Measurements from ENCODE around the gene RO60. TPM values are rescaled to one million over a fixed set of nuclear protein-coding genes. Genes with fewer than 3 reads are reported as not detected.
A peak's percentile ranks its signal among the peaks of the same experiment; 100 is the strongest.

RO60 gene
- total RNA-seq, 4 donors from 2014 or later: 11.6 to 67.2 (median 62.4) TPM

DNA sequence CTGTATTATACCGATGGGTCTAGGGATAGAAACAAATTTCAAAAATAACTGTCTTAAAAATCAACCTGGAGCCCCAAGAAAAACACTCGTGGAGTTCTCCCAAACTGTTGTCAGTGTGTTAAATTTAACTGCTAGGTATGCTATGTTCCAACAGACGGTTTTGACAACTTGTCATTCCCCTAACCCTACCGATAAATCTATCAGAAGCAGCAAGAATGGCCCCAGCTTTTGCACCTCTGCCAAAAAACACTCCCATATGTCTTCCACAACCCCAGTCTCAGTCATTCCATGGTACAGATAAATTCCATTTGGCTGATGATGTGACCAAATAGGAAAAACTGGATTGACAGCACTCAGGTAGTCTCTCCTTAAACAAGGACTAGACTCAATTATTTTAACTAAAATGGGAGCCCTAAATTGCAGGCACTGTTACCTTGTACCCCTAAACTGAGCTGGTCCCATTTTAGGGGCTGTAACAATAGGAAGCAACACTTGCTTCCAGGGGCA is 5.2 kb upstream of the RO60 start:
- DNase-seq: no peak
- Histone ChIP-seq H3K36me3 (peaks cover 0 to 6% (median 3%) of the 10 kb centered on the region in 4 donors), H3K4me3 (no peak overlapping the region), H3K27ac (no peak overlapping the region), H3K9me3 (no peaks in the 10 kb centered on the region), H3K4me1 (peaks cover 8 to 20% (median 17%) of the 10 kb centered on the region in 4 donors), H3K27me3 (no peaks in the 10 kb centered on the region)
- in situ Hi-C loops (cut with MboI; ENCODE audit: low pct_ligation_motif_present in 1 of 4, low pct_unique_long_range_greater_than_20kb in 1 of 4, low sequenced_read_pairs in 3 of 4): no loop called here
- intact Hi-C loops (cut with DNase I; ENCODE audit: low total_unique reads): no loop called here
- TF ChIP-seq, protein P1, sequence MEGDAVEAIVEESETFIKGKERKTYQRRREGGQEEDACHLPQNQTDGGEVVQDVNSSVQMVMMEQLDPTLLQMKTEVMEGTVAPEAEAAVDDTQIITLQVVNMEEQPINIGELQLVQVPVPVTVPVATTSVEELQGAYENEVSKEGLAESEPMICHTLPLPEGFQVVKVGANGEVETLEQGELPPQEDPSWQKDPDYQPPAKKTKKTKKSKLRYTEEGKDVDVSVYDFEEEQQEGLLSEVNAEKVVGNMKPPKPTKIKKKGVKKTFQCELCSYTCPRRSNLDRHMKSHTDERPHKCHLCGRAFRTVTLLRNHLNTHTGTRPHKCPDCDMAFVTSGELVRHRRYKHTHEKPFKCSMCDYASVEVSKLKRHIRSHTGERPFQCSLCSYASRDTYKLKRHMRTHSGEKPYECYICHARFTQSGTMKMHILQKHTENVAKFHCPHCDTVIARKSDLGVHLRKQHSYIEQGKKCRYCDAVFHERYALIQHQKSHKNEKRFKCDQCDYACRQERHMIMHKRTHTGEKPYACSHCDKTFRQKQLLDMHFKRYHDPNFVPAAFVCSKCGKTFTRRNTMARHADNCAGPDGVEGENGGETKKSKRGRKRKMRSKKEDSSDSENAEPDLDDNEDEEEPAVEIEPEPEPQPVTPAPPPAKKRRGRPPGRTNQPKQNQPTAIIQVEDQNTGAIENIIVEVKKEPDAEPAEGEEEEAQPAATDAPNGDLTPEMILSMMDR (IDR thresholded peaks at IDR 0.05): no peak
- TF ChIP-seq POLR2A (IDR thresholded peaks at IDR 0.05): no peak
- WGBS, 2 donors (ENCODE audit: low coverage in 1 of 2): 89 to 96% methylated on average over 4 of the region's 4 CpGs

DNA sequence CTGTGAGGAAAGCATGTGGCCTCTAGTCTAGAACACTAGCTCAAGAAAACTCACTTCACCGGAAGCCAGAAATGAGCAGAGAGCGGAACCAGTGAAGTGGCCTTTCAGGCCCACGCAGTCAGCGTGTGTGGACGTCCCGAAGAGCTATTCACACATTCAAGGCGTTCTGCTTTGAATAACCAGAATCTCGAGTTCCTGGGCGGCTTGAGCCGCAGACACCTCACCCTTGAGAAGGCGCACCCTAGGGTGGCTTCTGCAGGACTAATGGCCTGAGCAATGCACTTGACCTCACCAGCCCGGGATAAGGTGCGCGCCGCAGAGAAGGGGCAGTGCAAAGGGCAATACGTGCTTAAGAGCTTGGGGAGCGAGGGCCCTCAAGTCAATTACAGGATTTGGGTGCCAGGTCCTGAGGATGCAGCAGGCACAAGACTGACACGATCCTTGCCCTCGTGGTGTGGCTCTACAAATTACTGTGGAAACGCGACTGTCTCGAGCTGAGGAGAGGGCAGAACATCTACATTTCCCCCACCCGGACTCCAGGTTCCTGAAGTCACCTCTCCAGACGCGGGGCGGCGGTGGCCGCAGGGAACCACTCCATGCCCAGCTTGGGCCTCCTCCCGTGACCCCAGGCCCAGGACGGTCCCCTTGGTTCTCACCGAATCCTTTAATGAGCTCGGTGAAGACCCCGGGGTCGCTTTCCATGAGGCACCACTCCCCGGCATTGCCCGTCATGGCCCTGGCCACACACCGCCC is 707 bp upstream of the RO60 start:
- TF ChIP-seq, protein P1 (IDR thresholded peaks at IDR 0.05): no peak
- peak in 2 of 3 donors; percentile 27 to 34 for TF ChIP-seq POLR2AphosphoS5 (IDR thresholded peaks at IDR 0.05)
- intact Hi-C loops (cut with DNase I; ENCODE audit: low total_unique reads) (no loop called here), in situ Hi-C loops (cut with MboI; ENCODE audit: low pct_ligation_motif_present in 1 of 4, low pct_unique_long_range_greater_than_20kb in 1 of 4, low sequenced_read_pairs in 3 of 4) (no loop called here)
- Histone ChIP-seq H3K9me3 (no peaks in the 10 kb centered on the region), H3K27me3 (no peaks in the 10 kb centered on the region), H3K4me1 (peaks cover 8 to 37% (median 32%) of the 10 kb centered on the region in 4 donors), H3K36me3 (no peaks in the 10 kb centered on the region), H3K27ac (peak overlapping the region; percentile 96 to 98 (median 96)), H3K4me3 (peak overlapping the region; percentile 77 to 91 (median 82))
- DNase-seq: peak; percentile 54
- 0% methylated on average over 9 to 36 of the region's 37 CpGs for WGBS, 2 donors (ENCODE audit: low coverage in 1 of 2)

DNA sequence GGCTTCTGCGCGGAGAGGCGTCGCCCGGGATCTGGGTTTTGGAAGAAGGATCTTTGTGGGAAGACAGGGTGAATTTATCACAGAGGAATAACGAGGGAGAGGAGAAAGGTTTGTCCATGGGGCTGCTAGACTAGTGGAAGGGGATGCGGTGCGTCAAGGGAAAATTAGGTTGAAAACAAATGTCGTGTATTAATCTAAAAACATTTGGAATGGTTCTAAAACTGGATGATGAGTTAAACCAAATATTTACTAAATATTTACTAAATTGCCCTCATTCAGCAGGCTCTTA is 647 bp downstream of the RO60 start:
- WGBS, 2 donors (ENCODE audit: low coverage in 1 of 2): 0 to 3% methylated on average over 4 to 9 of the region's 9 CpGs
- Histone ChIP-seq H3K27ac (peak overlapping the region; percentile 96 to 98 (median 96)), H3K9me3 (no peaks in the 10 kb centered on the region), H3K4me3 (peak overlapping the region; percentile 50 to 91 (median 79)), H3K36me3 (no peaks in the 10 kb centered on the region), H3K27me3 (no peaks in the 10 kb centered on the region), H3K4me1 (peaks cover 8 to 40% (median 28%) of the 10 kb centered on the region in 4 donors)
- intact Hi-C loops (cut with DNase I; ENCODE audit: low total_unique reads): loop anchor here (5.0 kb wide), 1 partner anchor 47 kb away; the partner anchor contains the start of gene GLRX2
- TF ChIP-seq POLR2AphosphoS5 (IDR thresholded peaks at IDR 0.05): peak in 2 of 3 donors; percentile 2 to 4
- no peak for TF ChIP-seq EP300 (IDR thresholded peaks at IDR 0.05; ENCODE audit: low read depth)
- in situ Hi-C loops (cut with MboI; ENCODE audit: low pct_ligation_motif_present in 1 of 4, low pct_unique_long_range_greater_than_20kb in 1 of 4, low sequenced_read_pairs in 3 of 4): loop anchor here in 1 of 4 donors (10.0 kb wide), 1 partner anchor 65 kb away; the partner anchor contains the start of gene CDC73
- no peak for DNase-seq

DNA sequence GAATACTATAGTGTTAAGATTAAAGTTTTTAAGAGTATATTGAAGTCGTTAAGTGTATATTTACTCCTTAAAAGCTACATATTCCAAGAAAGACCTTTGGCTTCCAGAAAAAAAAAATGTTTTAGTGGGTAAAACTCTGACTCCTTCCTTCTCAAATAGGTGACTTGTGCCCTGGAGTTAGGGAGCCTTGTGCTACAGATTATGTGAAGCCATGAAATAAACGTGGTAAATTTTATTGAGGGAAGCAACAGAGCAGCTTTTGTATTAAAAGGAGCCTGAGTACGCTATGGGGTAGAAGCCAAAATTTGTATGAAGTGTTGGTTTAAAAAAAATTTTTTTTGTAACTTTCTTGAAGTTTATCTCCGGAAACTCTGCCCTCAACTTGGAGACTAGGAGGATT is 994 bp downstream of the RO60 start:
- intact Hi-C loops (cut with DNase I; ENCODE audit: low total_unique reads) (loop anchor here (5.0 kb wide), 1 partner anchor 47 kb away; the partner anchor contains the start of gene GLRX2), in situ Hi-C loops (cut with MboI; ENCODE audit: low pct_ligation_motif_present in 1 of 4, low pct_unique_long_range_greater_than_20kb in 1 of 4, low sequenced_read_pairs in 3 of 4) (loop anchor here in 1 of 4 donors (10.0 kb wide), 1 partner anchor 64 kb away; the partner anchor contains the start of gene CDC73)

More for the DNA sequence above, 994 bp downstream of the RO60 start:
- Histone ChIP-seq H3K4me3 (peak overlapping the region; percentile 50 to 91 (median 79)), H3K27ac (peak overlapping the region; percentile 96 to 98 (median 96)), H3K9me3 (no peaks in the 10 kb centered on the region), H3K27me3 (no peaks in the 10 kb centered on the region), H3K36me3 (no peaks in the 10 kb centered on the region), H3K4me1 (peaks cover 8 to 38% (median 25%) of the 10 kb centered on the region in 4 donors)
- TF ChIP-seq POLR2AphosphoS5 (IDR thresholded peaks at IDR 0.05): no peak
- TF ChIP-seq POLR2A (IDR thresholded peaks at IDR 0.05): no peak
- no peak for TF ChIP-seq EP300 (IDR thresholded peaks at IDR 0.05; ENCODE audit: low read depth)
- TF ChIP-seq, protein P1 (IDR thresholded peaks at IDR 0.05): no peak
- DNase-seq: no peak
- WGBS, 2 donors (ENCODE audit: low coverage in 1 of 2): 6 to 11% methylated on average over 4 of the region's 4 CpGs

All from transverse colon (tissue), 4 donors.